GM18526 (cell line): ENCODE data around the gene MRPL20.

Experiments
- POLR2A ChIP-seq: IDR thresholded peaks from 3 replicates; pipeline ENCODE4 v1.6.1; 2011; ENCODE audit not compliant: insufficient read length; ENCODE audit errors: extremely low read depth

MRPL20 gene

DNA sequence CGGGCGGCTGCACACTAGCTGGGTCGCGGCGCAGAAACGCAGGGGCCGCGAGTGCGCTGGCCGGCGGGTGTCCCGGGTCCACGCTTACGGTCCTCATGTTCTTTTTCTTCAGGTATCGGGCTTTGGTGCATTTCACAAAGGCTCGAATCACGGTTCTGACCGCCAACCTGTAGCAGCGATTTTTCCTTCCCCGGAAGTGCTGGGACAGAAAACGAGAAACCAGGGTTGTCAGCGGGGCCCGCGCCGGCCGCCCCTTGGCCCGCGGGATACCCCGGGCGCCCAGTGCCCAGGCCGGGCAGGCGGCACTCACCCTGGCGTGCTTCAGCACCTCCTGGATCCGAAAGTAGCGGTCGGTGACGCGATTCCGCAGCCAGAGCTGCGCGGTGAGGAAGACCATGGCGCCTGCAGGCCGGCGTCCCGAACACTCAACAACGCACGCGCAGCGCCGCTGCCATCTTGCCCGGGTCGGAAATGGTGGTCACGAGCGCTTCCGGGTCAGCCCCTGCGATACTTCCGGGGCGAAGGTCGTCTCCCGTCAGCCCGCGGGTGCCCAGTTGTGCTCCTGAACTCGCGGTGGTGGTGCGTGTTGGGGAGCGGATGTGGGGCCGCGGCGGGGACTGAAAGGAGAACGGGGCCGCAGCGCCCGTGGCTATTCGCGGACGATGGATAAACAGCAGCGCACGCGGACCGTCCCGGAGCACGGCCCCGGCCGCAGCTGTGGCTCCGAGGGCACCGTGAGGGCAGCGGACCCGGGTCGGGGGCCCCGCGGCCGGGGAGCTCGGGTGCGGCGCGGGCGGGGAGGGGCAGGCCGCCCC, at the start of gene MRPL20:
Gene MRPL20, minus strand, starts transcription at position 473 of the 815 bp plus-strand sequence. Its CDS starts 76 bp downstream, at position 397.
- peak; percentile 87 for TF ChIP-seq POLR2A

DNA sequence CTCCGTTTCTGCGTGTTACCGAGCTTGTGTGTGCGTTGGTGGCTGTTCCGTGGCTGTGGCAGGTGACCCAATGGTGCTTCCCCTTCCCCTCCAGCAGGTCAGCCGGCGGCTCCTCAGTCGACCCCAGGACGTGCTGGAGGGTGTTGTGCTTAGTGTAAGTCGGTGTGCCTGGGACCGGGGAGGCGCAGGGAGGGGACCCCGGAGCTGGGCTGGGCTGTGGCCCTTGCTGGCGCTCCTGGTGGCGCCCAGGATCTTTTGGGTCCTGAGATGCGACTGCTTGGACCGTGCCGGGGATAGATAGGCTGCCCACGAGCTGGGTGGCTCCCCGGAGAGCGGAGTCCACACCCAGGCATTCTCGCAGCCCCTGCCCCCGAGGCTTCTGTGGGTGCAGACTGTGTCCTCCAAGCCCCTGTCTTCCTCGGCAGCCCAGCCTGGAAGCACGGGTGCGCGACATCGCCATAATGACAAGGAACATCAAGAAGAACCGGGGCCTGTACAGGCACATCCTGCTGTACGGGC, 48.3 kb upstream of the MRPL20 start:
- TF ChIP-seq POLR2A: no peak

DNA sequence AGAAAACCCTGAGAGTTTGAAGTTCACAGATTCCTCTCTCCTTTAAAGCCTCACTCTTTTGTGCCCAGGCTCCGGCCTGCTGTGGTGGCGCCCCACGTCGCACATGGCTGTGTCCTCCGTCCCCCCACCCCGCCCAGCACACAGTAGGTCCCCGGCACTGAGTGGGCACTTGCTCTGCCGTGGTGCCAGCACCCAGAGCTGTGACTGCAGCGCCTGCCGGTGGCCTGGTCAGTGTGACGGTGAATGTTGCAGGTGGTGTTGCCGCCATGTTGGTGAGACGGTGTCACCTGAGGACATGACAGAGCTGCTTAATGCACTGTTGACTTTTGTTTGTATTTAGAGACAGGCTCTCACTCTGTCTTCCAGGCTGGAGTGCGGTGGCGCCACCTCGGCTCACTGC, 45.8 kb upstream of the MRPL20 start:
- no peak for TF ChIP-seq POLR2A

GRCh38 chr1:1451696-1452364, 44.7 kb upstream of the MRPL20 start:
- TF ChIP-seq POLR2A: no peak

GRCh38 chr1:1449099-1449739, 42.1 kb upstream of the MRPL20 start, which contains the start of gene ATAD3C:
Gene ATAD3C (plus strand): TSS chr1:1449689. CDS start chr1:1450684, 995 bp downstream.
- no peak for TF ChIP-seq POLR2A

GRCh38 chr1:1442069-1442770, 35.1 kb upstream of the MRPL20 start:
- TF ChIP-seq POLR2A: no peak

GRCh38 chr1:1441002-1441888, 34.2 kb upstream of the MRPL20 start:
- no peak for TF ChIP-seq POLR2A

DNA sequence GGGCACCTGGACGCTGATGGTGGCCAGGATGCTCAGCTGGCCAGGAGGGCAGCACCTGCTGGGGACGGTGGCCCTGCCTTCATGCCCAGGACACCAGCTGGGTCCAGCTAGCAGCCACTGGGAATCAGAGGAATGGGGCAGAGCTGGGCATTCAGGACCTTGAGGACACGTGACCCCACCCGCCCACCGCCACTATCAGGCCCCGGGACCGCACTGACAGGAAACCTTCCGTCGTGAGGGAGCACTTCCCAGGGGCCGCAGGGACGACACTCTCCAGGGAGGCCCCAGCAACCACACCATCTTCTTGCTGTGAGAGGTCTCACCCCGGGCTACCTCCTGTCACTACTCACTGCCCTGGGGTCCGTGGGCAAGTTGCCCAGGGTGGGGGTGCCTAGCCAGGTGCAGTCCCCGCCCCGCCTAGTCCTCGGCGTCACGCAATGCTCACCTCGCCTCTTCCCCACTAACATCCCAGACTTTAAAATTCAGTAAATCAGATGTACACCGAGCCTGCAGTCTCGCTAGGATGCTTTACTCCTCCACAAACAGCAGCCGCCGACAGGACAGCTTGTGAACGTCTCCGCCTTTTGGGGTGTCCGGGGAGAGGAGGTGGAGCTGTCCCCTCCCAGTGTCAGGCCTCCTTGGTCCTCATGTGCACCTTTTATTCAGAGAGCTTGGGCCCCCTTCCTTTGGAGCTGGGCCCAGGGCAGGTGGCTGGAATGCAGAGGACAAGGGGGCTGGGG, 33.3 kb upstream of the MRPL20 start:
- no peak for TF ChIP-seq POLR2A

- TF ChIP-seq POLR2A: no peak
Observed at GRCh38 chr1:1439546-1440261, 32.6 kb upstream of the MRPL20 start.

DNA sequence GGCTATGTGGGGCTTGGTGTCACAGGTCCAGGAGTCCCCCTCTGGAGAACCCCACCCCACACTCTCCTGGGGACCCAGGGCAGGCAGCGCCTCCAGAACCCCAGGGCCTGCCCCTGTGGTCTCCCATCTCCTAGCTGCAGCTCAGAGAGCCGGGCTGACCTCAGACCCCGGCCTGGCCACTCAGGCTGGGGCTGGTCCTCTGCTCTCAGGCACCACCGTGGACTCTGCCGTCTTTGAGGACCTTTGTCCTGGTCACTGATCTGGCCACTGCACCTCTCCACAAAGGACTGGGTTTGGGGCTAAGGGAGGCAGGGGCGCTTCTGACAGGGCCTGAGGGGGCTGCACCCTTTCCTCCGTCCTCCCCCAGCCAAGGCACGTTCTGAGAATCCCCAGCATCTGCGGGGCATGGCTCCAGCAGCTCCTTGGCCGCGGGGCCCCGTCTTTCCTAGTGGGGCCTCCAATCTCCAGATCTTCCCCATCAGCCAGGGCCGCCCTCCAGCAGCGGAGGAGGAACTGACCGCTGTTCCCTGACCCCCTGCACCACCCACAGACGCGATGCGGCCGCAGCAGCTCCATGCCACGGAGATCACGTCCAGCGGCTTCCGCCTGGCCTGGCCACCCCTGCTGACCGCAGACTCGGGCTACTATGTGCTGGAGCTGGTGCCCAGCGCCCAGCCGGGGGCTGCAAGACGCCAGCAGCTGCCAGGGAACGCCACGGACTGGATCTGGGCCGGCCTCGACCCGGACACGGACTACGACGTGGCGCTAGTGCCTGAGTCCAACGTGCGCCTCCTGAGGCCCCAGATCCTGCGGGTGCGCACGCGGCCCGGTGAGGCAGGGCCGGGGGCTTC, 31.7 kb upstream of the MRPL20 start:
- TF ChIP-seq POLR2A: no peak

- TF ChIP-seq POLR2A: no peak
Observed at GRCh38 chr1:1437904-1438376, 30.8 kb upstream of the MRPL20 start.
